ENCODE measurements around the gene MSI2.
"Not testable (repeated sequence)": the region's sequence is repeated elsewhere in the genome, so short reads cannot be mapped to it uniquely, and the experiment has no call there.

The MSI2 gene

GRCh38 chr17:57255776-57256681, at the start of gene MSI2:
Gene MSI2, plus strand, starts transcription at chr17:57256523. Its CDS starts 220 bp downstream, at chr17:57256743.
- peak; percentile 86 for DNase-seq (ENCODE audit: low read depth)

DNA sequence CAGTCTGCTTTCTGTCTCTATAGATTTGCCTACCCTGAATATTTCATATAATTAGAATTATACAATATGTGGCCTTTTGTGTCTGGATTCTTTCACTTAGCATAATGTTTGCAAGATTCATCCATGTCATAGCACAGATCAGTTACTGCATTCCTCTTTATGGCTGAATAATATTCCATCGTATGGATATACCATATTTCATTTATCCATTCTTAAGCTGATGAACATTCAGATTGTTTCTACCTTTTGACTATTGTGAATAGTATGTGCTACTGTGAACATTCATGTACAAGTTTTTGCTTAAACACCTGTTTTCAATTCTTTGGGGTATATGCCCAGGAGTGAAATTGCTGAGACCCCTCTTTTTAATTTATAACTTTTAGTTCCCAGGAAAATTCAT, 49.4 kb upstream of the MSI2 start:
- no peak for DNase-seq (ENCODE audit: low read depth)

- DNase-seq (ENCODE audit: low read depth): no peak
These were observed 48.9 kb upstream of the MSI2 start for GRCh38 chr17:57207396-57207795.

- DNase-seq (ENCODE audit: low read depth): peak; percentile 50
These were observed 46.1 kb upstream of the MSI2 start for GRCh38 chr17:57210224-57210553.

- peak; percentile 18 for DNase-seq (ENCODE audit: low read depth)
These were observed 45.3 kb upstream of the MSI2 start for GRCh38 chr17:57210972-57211411.

GRCh38 chr17:57211543-57211942, 44.8 kb upstream of the MSI2 start:
- DNase-seq (ENCODE audit: low read depth): peak; percentile 53

DNA sequence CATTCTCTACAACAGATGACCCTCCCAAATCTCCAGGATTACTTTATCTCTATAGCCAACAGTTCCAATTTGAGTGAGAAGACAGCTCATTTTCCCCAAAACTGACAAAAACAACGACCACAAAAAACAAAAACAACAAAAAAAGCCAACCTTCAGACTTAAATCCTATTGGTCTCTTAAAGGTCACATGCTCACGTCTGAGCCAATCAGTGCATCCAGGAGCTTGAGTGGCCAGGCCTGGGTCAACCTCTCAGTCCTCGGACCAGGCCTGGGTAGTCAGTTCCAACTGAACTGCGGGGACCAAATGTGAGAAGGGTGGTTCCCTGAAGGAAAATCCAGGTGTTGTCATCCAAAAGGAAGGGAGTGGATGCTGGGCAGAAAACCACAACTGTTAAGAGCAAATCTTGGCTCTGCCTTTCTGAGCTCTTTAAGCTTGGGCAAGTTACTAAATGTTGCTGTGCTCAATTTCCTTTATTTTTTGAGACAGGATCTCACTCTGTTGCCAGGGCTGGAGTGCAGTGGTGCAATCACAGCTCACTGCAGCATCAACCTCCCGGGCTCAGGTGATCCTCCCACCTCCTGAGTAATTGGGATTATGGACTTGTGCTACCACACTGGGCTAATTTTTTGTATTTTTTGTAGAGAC, 43.0 kb upstream of the MSI2 start:
- DNase-seq (ENCODE audit: low read depth): no peak

DNA sequence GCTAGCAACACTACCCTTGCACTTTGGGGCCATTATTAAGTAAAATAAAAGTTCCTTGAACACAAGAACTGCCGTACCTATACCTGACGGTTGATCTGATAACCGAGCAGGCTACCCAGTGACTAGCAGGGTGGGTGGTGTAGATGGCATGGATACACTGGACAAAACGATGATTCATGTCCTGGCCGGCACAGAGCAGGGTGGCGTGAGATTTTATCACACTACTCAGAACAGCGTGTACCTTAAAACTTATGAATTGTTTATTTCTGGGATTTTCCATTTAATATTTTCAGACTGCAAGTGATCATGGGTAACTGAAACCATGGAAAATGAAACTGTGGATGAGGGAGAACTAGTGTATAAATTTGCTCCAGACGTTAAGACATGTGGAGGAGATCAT, 41.0 kb upstream of the MSI2 start:
- DNase-seq (ENCODE audit: low read depth): peak; percentile 67

- DNase-seq (ENCODE audit: low read depth): no peak
These were observed 34.7 kb upstream of the MSI2 start for GRCh38 chr17:57221366-57222350.

- DNase-seq (ENCODE audit: low read depth): not testable (repeated sequence)
These were observed 33.9 kb upstream of the MSI2 start for GRCh38 chr17:57222422-57222821.

DNA sequence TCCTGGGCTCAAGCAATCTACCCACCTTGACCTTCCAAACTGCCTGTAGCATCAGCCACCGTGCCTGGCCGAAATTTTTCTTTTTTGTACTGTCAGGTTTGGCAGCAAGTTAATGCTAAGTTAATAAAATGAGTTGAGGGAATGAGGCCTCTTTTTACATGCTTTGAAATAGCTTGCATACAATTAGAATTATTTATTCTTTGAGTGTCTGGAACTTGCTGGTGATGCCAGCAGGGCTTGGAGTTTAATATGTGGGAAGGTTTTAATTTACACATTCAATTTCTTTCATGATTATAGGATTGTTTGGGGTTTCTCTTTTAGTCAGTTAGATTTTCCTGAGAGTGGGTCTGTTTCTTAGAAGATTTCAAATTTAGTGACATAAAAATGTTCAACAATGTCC, 31.2 kb upstream of the MSI2 start:
- no peak for DNase-seq (ENCODE audit: low read depth)

GRCh38 chr17:57226793-57227192, 29.5 kb upstream of the MSI2 start:
- DNase-seq (ENCODE audit: low read depth): no peak

GRCh38 chr17:57228911-57229310, 27.4 kb upstream of the MSI2 start:
- DNase-seq (ENCODE audit: low read depth): no peak

GRCh38 chr17:57234061-57234738, 22.1 kb upstream of the MSI2 start:
- DNase-seq (ENCODE audit: low read depth): no peak

DNA sequence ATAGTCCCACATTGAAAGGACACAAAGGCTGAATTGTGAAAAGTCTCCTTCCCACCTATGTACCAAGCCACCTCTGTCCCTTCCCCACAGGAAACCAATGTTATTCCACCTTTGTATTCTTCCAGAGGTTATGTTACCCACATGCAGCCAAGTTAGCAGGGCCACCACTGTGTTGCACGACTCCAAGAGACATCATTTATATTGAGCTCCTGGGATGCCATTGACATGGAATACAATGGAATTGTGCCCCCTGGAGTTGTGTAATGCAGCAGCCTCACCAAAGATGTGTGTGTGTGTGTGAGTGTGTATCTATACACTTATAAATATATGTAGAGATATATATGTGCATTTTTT, 21.6 kb upstream of the MSI2 start:
- DNase-seq (ENCODE audit: low read depth): no peak

- DNase-seq (ENCODE audit: low read depth): no peak
These were observed 21.2 kb upstream of the MSI2 start for GRCh38 chr17:57235124-57235523.

GRCh38 chr17:57236686-57237299, 19.5 kb upstream of the MSI2 start:
- DNase-seq (ENCODE audit: low read depth): no peak

DNA sequence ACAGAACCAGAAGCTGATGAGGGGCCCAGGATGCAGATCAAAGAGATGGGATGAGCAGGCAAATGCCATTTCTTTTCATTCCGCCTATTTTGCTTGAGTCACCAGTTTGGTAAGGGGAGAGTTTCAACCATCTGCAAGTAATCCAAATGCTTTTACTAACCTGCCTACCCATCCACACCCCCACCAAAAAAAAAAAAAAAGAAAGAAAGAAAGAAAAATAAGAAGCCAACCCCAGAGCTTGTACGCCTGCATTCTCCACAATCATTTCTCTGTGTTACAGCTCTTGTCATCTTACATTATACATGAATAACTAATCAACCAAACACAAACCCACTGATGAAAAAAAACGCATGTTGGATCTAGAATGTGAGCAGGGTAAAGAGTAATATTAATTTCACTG, 15.7 kb upstream of the MSI2 start:
- DNase-seq (ENCODE audit: low read depth): no peak

GRCh38 chr17:57242148-57242547, 14.2 kb upstream of the MSI2 start:
- DNase-seq (ENCODE audit: low read depth): no peak

DNA sequence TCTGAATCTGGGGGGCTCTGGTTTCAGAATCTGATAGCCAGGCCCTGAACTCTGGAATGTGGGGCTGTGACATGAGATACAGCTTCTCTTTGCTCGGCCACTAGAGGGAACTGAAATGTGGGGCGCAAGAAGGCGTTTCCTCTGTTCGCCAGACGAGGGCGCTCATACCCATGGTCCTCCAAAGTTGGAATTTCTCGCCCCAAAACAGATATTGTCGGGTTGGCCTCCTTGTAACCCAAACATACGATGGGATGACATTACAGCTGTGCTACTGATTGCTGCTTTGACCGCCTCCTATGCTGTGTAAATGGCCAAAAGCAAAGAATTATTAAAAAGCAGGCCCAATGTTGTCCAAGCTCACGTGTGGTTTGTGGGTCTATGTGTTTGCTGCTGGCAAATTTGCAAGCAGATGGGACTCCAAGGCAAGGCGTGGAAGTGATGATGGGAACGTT, 13.1 kb upstream of the MSI2 start:
- peak; percentile 60 for DNase-seq (ENCODE audit: low read depth)

DNA sequence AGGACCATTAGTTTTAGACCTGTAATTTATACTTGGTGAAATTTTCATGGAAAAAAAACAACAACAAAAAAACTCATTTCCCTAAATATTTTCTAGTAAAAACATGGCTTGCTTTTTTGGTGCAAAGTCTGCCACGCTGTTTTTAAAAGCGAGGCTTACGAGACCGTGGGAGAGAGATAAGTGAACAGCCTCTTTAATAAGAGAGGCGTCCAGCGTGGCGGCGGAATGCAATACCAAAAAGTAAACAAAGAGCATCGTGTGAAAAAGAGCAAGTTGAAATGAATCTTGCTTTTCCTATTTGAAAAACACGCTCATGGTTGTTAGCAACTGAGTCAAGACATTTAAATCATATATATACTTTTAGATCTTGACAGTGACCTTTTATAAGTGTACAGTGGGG, 10.5 kb upstream of the MSI2 start:
- no peak for DNase-seq (ENCODE audit: low read depth)
